NCI-H460 (cell line): ENCODE measurements around the gene DCTPP1. TPM values are rescaled to one million over a fixed set of nuclear protein-coding genes. Genes with fewer than 3 reads are reported as not detected.

ENCODE experiments used
- DNase-seq: peaks from one replicate; pipeline ENCODE4 v3.0.0-alpha.2; 2016; ENCODE audit warnings: low read depth; ENCODE audit errors: extremely low read depth
- small RNA-seq, 2 experiments: library from RNA; depleted of rRNA; stranded (forward); fragments of <200 nt; gene quantifications; one replicate each; pipeline ENCODE3, GENCODE V24; 2014
- total RNA-seq: library from RNA; depleted of rRNA; stranded (reverse); fragments of >200 nt; shearing (Covaris generic); gene quantifications from 2 replicates; pipeline ENCODE4 v1.2.3, GENCODE V29; 2014; rRNA removed

DCTPP1 gene
- total RNA-seq, 1 experiment from 2014 or later, result 35.9 TPM

DNA sequence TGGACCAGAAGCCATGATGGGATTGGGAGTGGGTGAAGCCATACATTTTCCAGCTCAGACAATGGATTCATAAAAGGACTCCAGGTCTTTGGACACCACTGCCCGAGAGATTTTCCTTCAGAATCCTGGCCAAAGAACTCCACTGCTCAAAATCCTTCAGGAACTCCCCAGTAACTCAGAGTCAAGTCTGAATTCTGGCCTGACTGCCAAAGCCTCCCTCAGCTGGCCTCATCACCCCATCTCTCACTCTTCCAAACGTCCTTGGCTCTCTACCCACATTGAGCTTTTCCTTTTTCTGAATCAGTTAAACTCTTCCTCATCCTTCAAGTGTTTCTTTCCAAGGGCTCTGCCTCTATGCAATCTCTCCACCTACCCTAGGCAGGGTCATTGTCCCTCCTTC, 46.3 kb downstream of the DCTPP1 start:
- DNase-seq, result no peak

DNA sequence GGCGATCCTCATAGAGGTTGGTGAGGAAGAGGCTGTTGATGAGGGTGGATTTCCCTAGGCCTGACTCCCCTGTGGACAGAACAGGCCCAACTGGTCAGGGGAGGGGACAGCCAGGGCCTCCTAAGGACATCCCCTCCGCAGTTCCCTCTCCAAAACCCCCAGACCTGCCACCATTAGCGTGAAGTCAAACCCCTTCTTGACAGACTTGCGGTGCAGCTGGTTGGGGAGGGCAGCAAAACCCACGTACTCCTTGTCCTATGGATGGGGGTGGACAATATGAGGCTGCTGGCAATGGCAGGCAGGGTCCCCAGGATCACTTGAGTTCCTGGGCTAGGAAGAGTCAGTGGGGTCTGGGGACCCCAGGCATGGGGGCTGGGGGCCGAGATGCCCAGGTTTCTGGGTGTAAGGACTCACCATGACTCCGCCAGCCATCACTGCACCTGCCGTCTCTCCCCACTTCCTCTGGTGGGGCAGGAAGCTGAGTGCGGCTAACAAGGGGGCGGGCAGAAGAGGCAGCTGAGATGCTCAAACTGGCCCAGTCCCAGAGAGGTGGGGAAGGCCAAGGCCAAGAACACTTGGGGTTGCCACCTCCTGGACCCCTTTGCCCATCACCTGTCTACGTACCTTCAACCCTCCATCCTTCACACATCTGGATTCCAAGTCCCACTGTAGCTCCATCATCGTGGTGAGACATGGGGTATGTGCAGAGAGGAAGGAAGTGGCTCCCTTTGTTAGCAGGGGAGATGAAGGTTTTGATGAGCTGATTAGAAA, 47.5 kb downstream of the DCTPP1 start, which contains the start of gene SEPTIN1:
SEPTIN1 (minus strand) TSS at position 451 of the 771 bp plus-strand sequence; CDS start at position 432, 19 bp downstream.
- DNase-seq, result no peak

DNA sequence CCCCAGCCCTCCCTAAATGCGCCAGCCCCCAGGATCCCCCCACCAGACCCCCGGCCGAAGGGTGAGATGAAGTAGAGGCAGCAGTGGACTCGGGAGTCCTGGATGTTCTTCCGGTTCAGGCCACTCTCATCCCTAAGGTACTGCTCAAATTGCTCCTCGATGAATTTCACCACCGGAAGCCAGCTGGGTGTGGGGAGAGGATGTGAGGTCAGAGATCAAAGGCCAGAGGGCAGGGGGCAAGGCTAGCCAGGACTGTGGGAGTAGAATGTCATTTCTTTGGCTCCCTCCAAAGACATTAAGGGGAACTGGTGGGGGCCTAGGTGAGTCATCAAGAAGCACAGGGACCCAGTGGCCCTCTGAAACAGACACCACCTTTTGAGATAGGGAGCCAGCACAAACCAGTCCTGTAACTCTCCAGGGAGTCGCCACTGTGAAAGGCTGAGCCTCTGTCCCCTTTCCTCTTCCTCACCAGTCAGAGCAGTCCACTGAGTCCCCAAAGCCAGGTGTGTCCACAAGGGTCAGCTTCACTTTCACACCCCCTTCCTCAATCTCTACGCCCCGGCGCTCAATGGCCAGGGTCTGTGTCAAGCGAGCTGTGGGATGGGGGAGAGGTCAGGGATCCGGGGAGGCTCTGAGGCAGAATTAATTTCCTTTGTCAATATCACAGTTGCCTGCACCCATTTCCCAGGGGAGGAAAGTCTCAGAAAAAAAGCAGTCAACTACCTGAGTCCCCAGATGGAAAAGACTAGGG, 48.4 kb downstream of the DCTPP1 start:
- DNase-seq, result no peak

DNA sequence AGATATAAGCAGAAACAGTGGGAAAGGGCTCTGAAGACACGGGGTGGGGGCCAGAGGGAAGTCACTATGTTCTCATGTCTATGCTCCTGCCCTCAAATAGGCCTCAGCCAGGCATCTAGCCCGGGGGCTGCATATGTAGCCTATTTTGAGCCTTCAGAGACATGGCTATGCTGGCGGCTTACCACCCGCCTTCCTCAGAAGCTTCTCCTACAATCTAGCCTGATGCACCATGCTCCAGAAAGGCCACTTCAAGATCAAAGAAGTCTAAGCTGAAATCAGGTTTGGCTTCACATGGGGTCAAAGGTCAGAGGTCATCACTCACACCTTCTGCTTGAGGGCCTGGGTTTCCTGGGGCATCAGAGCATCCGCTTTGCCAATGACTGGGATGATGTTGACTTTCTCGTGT, 49.0 kb downstream of the DCTPP1 start:
- no peak for DNase-seq

DNA sequence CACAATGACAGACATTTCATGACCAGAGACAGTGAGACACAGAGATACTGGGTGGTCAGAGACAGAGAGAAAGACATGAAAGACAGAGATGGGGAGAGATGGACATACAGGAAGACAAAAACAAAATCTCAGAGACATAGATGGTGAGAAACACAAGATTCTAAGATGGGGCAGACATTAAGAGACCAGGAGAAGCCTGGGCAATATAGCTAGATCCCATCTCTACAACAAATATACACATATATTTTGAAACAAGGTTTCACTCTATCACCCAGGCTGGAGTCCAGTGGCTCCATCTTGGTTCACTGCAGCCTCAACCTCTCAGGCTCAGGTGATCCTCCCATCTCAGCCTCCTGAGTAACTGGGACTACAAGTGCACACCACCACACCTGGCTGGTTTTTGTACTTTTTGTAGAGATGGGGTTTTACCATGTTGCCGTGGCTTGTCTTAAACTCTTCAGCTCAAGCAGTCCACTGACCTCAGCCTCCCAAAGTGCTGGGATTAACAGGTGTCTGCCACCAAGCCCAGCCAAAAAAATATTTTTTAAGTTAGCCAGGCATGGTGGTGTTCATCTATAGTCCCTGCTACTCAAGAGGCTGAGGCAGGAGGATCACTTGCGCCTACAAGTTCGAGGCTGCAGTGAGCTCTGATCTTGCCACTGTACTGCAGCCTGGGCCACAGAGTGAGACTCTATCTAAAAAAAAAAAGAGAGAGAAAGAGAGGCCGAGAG, 49.6 kb downstream of the DCTPP1 start:
- DNase-seq, result no peak

DNA sequence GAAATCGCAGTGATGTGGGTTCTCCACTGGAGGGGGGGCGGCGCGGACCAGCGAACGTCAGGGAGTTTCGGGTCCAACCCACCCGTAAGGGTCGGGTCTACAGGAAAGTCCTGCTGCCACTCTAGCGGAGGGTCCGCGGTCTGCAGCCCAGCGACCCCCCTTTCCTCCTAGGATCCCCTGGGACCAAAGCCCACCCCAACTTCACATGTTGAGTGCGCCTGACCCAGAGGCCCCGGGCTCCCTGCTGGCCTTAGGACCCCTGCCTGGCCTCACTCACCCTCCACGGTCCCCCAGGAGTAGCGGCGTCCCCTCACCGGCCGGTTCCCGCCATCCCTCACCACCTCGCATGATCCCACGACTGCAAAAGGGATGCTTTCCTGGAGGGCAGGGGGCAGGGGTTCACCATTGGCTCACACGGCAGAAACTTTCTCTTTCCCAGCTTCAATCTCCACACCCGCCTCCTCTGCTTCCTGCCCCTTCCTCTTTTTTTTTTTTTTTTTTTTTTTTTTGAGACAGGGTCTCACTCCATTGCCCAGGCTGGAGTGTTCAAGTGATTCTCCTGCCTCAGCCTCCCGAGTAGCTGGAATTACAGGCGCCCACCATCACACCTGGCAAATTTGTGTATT, 50.6 kb downstream of the DCTPP1 start:
- DNase-seq, result no peak

DNA sequence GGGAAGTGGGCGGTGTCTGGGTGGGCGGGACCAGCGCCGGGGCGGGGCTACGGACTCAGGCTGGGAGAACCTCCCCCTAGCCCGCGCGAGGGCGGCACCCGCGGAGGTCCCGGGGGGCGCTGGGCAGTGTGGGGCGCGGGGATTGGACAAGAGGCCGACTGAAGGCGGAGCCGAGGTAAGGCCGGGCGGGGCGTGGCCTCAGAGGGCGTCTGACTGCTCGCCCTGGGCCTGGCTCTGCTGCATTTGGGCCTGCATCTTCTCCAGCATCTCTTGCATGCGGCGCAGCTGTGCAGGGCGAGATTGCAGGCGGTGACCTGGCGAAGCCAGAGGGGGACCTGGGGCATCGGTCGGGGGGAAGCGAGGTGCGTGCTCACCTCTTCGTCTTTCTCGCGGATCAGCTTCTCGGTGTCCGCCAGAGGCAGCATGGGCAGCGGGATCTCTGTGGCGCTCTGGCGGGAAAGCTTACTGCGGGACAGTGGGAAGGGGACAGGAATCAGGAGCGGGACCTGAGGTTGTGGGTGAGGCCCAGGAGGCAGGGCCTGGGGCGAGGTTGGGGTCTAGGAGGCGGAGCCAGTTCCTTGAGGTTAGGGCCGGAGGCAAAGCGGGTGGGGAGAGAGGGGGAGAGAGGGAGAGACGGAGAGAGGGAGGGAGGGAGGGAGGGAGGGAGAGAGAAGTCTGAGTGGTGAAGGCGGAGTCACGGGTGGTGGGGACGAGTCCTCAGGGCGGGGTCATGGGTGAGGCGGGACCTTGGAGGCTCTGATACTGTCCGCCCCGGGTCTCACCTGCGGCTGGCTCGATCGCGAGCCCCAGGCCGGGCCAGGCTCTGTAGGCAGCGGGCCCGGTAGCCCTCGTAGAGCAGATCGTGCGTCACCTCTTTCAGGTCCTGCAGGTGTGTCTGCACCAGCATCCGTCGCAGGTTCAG, 51.3 kb downstream of the DCTPP1 start:
- peak; percentile 96 for DNase-seq

DNA sequence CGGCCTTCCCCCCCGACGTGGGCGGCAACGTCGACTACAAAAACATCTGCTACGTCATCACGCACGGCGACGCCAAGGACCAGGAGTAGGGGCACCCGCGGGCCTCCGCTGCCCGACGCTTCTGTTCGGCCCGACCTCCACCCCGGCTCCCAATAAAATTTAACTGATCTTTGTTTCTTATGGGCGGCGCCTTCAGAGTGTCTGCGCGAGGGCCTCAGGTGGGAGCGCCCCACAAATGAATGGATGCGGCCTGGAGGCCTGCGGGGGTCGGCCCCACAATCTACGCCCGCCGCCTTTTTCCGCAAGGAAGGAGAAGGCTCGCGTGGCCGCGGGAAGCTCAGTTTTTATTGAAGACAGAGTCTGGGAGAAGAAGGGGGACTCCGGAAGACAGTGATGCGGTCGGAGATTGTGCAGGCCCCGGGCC, 52.0 kb downstream of the DCTPP1 start:
- DNase-seq, result peak; percentile 78

DNA sequence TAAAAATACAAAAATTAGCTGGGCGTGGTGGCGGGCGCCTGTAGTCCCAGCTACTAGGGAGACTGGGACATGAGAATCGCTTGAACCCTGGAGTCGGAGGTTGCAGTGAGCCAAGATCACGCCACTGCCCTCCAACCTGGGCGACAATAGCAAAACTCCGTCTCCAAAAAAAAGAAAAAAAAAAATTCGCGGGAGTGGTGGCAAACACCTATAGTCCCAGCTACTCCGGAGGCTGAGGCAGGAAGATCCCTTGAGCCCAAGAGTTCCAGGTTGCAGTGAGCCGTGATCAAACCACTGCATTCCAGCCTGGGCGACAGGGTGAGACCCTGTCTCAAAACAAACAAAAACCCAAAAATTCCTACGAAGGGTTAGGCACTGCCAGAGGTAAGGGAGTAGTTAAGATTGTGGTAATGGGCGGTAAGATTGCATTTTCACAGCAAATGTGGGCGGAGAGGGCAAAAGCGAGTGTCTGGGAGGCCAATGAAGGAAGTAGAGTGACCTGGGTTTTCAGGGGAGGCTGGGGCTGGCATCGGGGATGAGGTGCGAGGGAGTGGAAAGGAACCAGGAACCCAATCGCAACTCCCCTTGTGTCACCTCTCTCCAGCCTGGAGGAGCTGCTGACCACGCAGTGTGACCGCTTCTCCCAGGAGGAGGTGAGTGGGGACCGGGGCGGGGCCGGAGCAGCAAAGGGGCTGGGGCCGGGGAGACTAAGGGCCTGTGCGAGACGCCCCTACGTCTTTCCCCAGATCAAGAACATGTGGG, 52.6 kb downstream of the DCTPP1 start:
- DNase-seq, result no peak

DNA sequence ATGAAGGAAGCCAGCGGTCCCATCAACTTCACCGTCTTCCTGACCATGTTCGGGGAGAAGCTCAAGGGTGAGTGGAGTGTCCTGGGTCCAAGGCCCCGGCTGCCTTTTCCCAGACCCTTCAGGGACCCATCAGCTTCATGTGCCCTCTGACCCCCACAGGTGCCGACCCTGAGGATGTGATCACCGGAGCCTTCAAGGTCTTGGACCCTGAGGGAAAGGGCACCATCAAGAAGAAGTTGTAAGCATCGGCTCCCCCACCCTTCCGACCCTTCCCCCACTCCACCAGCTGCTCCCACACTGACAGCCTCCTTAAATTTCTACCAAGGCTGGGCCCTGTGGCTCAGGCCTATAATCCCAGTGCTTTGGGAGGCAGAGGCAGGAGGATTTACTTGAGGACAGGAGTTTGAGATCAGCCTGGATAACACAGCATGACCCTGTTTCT, 53.3 kb downstream of the DCTPP1 start:
- no peak for DNase-seq

DNA sequence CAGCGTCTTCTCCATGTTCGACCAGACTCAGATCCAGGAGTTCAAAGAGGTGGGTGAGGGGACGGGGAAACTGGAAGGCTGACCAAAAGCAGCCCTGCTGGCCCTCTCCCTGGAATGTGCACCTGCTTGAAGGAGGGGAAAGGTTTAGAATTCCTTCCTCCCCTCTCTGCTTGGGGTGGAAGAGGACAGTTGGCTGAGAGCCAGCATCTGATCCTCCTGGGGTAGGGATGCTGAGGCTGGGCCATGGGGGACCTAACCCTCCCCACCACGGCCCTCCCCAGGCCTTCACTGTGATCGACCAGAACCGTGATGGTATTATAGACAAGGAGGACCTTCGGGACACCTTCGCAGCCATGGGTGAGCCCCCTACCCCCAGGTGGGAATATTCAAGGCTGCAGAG, 54.0 kb downstream of the DCTPP1 start:
- no peak for DNase-seq

DNA sequence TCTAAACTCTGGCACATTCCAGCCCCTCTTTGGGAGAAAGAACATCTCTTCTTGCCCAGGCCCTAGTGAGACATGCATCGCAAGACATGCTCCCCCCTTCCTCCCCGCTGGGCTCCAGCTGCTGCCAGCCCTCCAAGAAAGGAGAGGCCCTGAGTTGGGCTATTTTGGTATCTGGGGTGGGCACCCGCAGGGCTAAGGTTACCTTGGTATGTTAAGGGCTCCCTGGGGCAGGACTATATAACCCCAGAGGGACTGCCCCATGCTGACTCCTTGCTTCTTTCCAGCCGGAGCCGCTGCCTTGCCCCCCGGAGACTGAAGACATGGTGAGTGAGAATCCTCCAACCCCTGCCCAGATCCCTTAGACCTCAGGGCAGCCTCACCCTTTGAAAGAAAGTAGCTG, 55.3 kb downstream of the DCTPP1 start, which contains the start of gene MYL11:
MYL11 (plus strand) TSS at position 265 of the 400 bp plus-strand sequence; CDS start at position 321, 56 bp downstream.
- DNase-seq, result no peak

Small RNA genes lying within 50 kb of the gene (small RNA-seq; reads per million reads assigned to genes)
- gene RF00019 (0 reads per million in 2 experiments), gene RF00406 (2.0 to 3.8 reads per million in 2 experiments)

Other genes starting within 250 kb of the DCTPP1 start
- 0.64 TPM in 1 of 2 replicates, not detected in the other for gene CORO1A, start 246.4 kb downstream of the DCTPP1 start, total RNA-seq
- 60.8 and 85.7 TPM in 2 replicates for gene BOLA2B, start 236.4 kb downstream of the DCTPP1 start, total RNA-seq
- gene SLX1A, start 236.2 kb downstream of the DCTPP1 start, total RNA-seq, result 31.4 and 35.7 TPM in 2 replicates
- gene SULT1A3, start 230.8 kb downstream of the DCTPP1 start, total RNA-seq, result 2.8 and 4.4 TPM in 2 replicates
- 1.1 and 2.8 TPM in 2 replicates for gene NPIPB13, start 181.6 kb downstream of the DCTPP1 start, total RNA-seq
- 36.5 and 39.0 TPM in 2 replicates for gene CD2BP2, start 74.7 kb downstream of the DCTPP1 start, total RNA-seq
- 12.3 and 13.2 TPM in 2 replicates for gene TBC1D10B, start 59.5 kb downstream of the DCTPP1 start, total RNA-seq
- not detected in 2 replicates for gene MYL11, start 55.2 kb downstream of the DCTPP1 start, total RNA-seq
- 0.26 TPM in 1 of 2 replicates, not detected in the other for gene SEPTIN1, start 47.5 kb downstream of the DCTPP1 start, total RNA-seq
- 8.3 and 8.4 TPM in 2 replicates for gene ZNF48, start 34.6 kb downstream of the DCTPP1 start, total RNA-seq
- gene ZNF771, start 22.4 kb downstream of the DCTPP1 start, total RNA-seq, result 6.2 and 6.4 TPM in 2 replicates
- 22.2 and 25.5 TPM in 2 replicates for gene SEPHS2, start 15.8 kb upstream of the DCTPP1 start, total RNA-seq
- gene ITGAL, start 42.7 kb upstream of the DCTPP1 start, total RNA-seq, result not detected in 2 replicates
- gene ZNF768, start 96.5 kb upstream of the DCTPP1 start, total RNA-seq, result 37.7 and 39.0 TPM in 2 replicates
- 6.2 and 6.6 TPM in 2 replicates for gene ZNF747, start 104.8 kb upstream of the DCTPP1 start, total RNA-seq
- gene ZNF764, start 128.3 kb upstream of the DCTPP1 start, total RNA-seq, result 7.7 and 8.5 TPM in 2 replicates
- 5.8 and 7.7 TPM in 2 replicates for gene ZNF688, start 141.7 kb upstream of the DCTPP1 start, total RNA-seq
- gene ZNF785, start 155.7 kb upstream of the DCTPP1 start, total RNA-seq, result 0.14 and 0.45 TPM in 2 replicates
- 8.2 and 10.0 TPM in 2 replicates for gene ZNF689, start 180.4 kb upstream of the DCTPP1 start, total RNA-seq
- 13.0 and 15.7 TPM in 2 replicates for gene PRR14, start 220.9 kb upstream of the DCTPP1 start, total RNA-seq
- 26.0 and 29.3 TPM in 2 replicates for gene FBRS, start 228.4 kb upstream of the DCTPP1 start, total RNA-seq